ENCODE results near the gene SPINK1. TPM values are rescaled to one million over a fixed set of nuclear protein-coding genes. Genes with fewer than 3 reads are reported as not detected.

Gene SPINK1, protein sequence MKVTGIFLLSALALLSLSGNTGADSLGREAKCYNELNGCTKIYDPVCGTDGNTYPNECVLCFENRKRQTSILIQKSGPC
- not detected in 2 replicates for total RNA-seq (2021)
- Bru-seq, nascent RNA, result not detected
- BruChase-seq, experiment 1, labeled RNA remaining after a 2-hour chase, result not detected
- BruChase-seq, experiment 2, labeled RNA remaining after a 6-hour chase, result not detected
- long read RNA-seq, result 0 reads

DNA sequence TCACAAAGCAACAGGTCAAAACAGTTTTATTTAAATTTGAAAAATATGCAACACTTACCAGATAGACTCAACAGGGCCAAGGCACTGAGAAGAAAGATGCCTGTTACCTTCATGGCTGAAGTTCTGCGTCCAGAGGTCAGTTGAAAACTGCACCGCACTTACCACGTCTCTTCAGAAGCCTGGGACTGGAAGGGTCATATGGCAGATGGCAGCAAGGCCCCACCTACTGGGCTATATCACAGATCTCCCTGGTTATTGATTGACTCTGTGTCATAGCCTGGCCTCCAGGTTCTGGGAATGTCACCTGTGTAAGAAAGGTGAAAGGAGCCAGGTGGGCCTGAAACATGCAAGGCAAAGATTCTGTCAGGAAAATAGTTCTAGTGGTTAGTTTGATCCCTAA, at the start of gene SPINK1:
Gene SPINK1 (minus strand): TSS at position 207 of the 400 bp plus-strand sequence. CDS start 94 bp downstream, at position 113.
- intact Hi-C loops (cut with micrococcal nuclease; ENCODE audit: unreplicated experiment), result no loop called here
- BruUV-seq (replicated peaks), result no TSS peak
- TF ChIP-seq, protein P1, sequence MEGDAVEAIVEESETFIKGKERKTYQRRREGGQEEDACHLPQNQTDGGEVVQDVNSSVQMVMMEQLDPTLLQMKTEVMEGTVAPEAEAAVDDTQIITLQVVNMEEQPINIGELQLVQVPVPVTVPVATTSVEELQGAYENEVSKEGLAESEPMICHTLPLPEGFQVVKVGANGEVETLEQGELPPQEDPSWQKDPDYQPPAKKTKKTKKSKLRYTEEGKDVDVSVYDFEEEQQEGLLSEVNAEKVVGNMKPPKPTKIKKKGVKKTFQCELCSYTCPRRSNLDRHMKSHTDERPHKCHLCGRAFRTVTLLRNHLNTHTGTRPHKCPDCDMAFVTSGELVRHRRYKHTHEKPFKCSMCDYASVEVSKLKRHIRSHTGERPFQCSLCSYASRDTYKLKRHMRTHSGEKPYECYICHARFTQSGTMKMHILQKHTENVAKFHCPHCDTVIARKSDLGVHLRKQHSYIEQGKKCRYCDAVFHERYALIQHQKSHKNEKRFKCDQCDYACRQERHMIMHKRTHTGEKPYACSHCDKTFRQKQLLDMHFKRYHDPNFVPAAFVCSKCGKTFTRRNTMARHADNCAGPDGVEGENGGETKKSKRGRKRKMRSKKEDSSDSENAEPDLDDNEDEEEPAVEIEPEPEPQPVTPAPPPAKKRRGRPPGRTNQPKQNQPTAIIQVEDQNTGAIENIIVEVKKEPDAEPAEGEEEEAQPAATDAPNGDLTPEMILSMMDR (conservative IDR thresholded peaks at IDR 0.05), result no peak
- TF ChIP-seq EZH2 (IDR thresholded peaks at IDR 0.05; ENCODE audit: low read depth), result no peak

DNA sequence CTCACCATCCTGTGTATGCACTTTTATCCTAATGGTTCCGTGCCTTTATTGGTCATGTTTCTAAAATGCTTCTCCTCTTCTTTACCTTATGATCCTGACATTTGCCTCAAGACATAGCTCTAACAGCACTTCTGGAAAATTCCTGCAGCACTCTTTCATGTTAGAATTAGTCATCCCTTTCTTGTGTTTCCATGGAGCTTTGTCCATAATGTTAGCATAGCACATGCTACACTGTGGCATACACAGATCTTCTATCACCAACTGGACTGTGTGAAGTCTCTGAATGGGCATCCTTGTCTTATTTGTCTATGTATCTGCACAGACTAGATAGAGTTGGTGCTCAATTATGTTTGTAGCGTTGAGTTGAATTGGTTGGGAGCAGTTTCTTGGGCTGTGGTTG, 49.0 kb upstream of the SPINK1 start:
- TF ChIP-seq EZH2 (IDR thresholded peaks at IDR 0.05; ENCODE audit: low read depth), result no peak
- TF ChIP-seq, protein P1 (conservative IDR thresholded peaks at IDR 0.05), result no peak
- H4K20me1 ChIP-seq (ENCODE audit: insufficient read depth), result no peaks in the 10 kb centered on the region
- H3K9me3 ChIP-seq (ENCODE audit: insufficient read depth, low read depth), result no peaks in the 10 kb centered on the region
- H3K27me3 ChIP-seq (ENCODE audit: insufficient read depth, low read depth), result no peaks in the 10 kb centered on the region
- no peak overlapping the region for H3K4me3 ChIP-seq
- H2AFZ ChIP-seq, result no peak overlapping the region
- H3K27ac ChIP-seq, result no peak overlapping the region
- DNase-seq, result no peak
- ChIA-PET POLR2A (ENCODE audit: unreplicated experiment) (no interaction called here), CTCF (no interaction called here)
- H3K4me1 ChIP-seq (replicated peaks; ENCODE audit: insufficient read depth), result no peaks in the 10 kb centered on the region
- no peaks in the 10 kb centered on the region for H3K36me3 ChIP-seq (ENCODE audit: low read depth)
- intact Hi-C loops (cut with micrococcal nuclease; ENCODE audit: unreplicated experiment), result no loop called here
- no peaks in the 10 kb centered on the region for H3K79me2 ChIP-seq (ENCODE audit: low read depth)
- H3K4me2 ChIP-seq, result no peak overlapping the region
- H3F3A ChIP-seq (ENCODE audit: insufficient read depth, low read depth), result no peaks in the 10 kb centered on the region
- BruUV-seq (replicated peaks), result no TSS peak
- H3K9me2 ChIP-seq (ENCODE audit: insufficient read depth), result no peaks in the 10 kb centered on the region

More for the DNA sequence above, at the start of gene SPINK1:
- POLR2A ChIA-PET (ENCODE audit: unreplicated experiment), result no interaction called here
- peaks cover 16% of the 10 kb centered on the region for H3K4me1 ChIP-seq (replicated peaks; ENCODE audit: insufficient read depth)
- H3K4me3 ChIP-seq, result no peak within 1 kb of the TSS
- H2AFZ ChIP-seq, result no peak within 1 kb of the TSS
- no peaks in the 10 kb centered on the region; the same call in 1 of the 2 replicates for H3F3A ChIP-seq (ENCODE audit: insufficient read depth, low read depth)
- H3K9me3 ChIP-seq (ENCODE audit: insufficient read depth, low read depth), result no peaks in the 10 kb centered on the region
- H4K20me1 ChIP-seq (ENCODE audit: insufficient read depth), result no peaks in the 10 kb centered on the region
- CTCF ChIA-PET, result no interaction called here
- peaks cover 37% of the 10 kb centered on the region for H3K27me3 ChIP-seq (ENCODE audit: insufficient read depth, low read depth)
- H3K36me3 ChIP-seq (ENCODE audit: low read depth), result no peaks in the 10 kb centered on the region
- no peak within 1 kb of the TSS for H3K27ac ChIP-seq
- H3K4me2 ChIP-seq, result no peak within 1 kb of the TSS
- H3K9me2 ChIP-seq (ENCODE audit: insufficient read depth), result no peaks in the 10 kb centered on the region
- no peak for DNase-seq
- H3K79me2 ChIP-seq (ENCODE audit: low read depth), result no peaks in the 10 kb centered on the region

DNA sequence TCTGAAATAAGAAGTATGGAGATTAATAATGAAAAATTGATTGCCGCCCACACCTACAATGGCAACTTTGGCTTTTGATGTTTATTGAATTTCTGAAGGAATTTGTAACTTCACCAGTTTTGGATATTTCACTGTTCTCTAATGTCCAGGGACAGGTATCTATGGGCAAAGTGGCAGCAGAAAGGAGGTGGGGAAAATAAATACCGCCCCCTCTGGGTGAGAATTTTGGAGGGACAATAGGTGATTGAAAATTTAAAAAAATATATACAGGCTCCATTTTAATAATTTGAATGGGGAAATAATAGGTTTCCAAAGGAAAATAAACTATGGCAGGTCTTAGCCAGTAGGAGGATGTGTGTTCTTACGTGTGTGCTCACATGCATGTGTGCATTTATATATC, 48.3 kb upstream of the SPINK1 start:
- Histone ChIP-seq H3F3A (ENCODE audit: insufficient read depth, low read depth) (no peaks in the 10 kb centered on the region), H3K9me3 (ENCODE audit: insufficient read depth, low read depth) (no peaks in the 10 kb centered on the region), H2AFZ (no peak overlapping the region), H4K20me1 (ENCODE audit: insufficient read depth) (no peaks in the 10 kb centered on the region), H3K36me3 (ENCODE audit: low read depth) (no peaks in the 10 kb centered on the region), H3K4me3 (no peak overlapping the region), H3K27ac (no peak overlapping the region), H3K9me2 (ENCODE audit: insufficient read depth) (no peaks in the 10 kb centered on the region), H3K4me2 (no peak overlapping the region), H3K27me3 (ENCODE audit: insufficient read depth, low read depth) (no peaks in the 10 kb centered on the region), H3K79me2 (ENCODE audit: low read depth) (no peaks in the 10 kb centered on the region), H3K4me1 (replicated peaks; ENCODE audit: insufficient read depth) (no peaks in the 10 kb centered on the region)
- no TSS peak for BruUV-seq (replicated peaks)
- intact Hi-C loops (cut with micrococcal nuclease; ENCODE audit: unreplicated experiment), result no loop called here
- DNase-seq, result no peak
- CTCF ChIA-PET, result no interaction called here
- POLR2A ChIA-PET (ENCODE audit: unreplicated experiment), result no interaction called here
- TF ChIP-seq, protein P1 (conservative IDR thresholded peaks at IDR 0.05), result no peak
- no peak for TF ChIP-seq EZH2 (IDR thresholded peaks at IDR 0.05; ENCODE audit: low read depth)
